RWPE2 (cell line): ENCODE results near the gene HRH4.

Experiments
- ATAC-seq: fragments of 200-7000 bp; cut with Tn5 transposase; 3 replicates; pipeline ENCODE4 v1.9.1; 2021; ENCODE audit warnings: low read depth
- DNase-seq: peaks from one replicate; pipeline ENCODE4 v3.0.0-alpha.2; 2020; ENCODE audit warnings: low spot score
- H3K27ac ChIP-seq: fragments of 450-650 bp; 2 replicates; pipeline ENCODE4 v1.5.1; 2017; ENCODE audit warnings: mild to moderate bottlenecking; ENCODE audit not compliant: poor library complexity, severe bottlenecking
- H3K27me3 ChIP-seq: fragments of 250-450 bp; sonication (Bioruptor Pico); 2 replicates; pipeline ENCODE4 v1.5.1; 2021; ENCODE audit warnings: mild to moderate bottlenecking, moderate library complexity; ENCODE audit not compliant: insufficient read depth, poor library complexity, severe bottlenecking
- H3K36me3 ChIP-seq: fragments of 250-450 bp; sonication (Bioruptor Pico); 2 replicates; pipeline ENCODE4 v1.5.1; 2020; ENCODE audit warnings: low read depth, mild to moderate bottlenecking, moderate library complexity
- H3K4me1 ChIP-seq: fragments of 250-450 bp; sonication (Bioruptor Pico); 2 replicates; pipeline ENCODE4 v1.5.1; 2021; ENCODE audit warnings: mild to moderate bottlenecking, moderate library complexity; ENCODE audit not compliant: insufficient read depth, poor library complexity, severe bottlenecking
- H3K4me3 ChIP-seq: fragments of 250-450 bp; sonication (Bioruptor Pico); 2 replicates; pipeline ENCODE4 v1.5.1; 2021; ENCODE audit warnings: mild to moderate bottlenecking, moderate library complexity; ENCODE audit not compliant: severe bottlenecking
- H3K9me3 ChIP-seq: fragments of 250-450 bp; sonication (Bioruptor Pico); 2 replicates; pipeline ENCODE4 v1.5.1; 2021; ENCODE audit warnings: mild to moderate bottlenecking, moderate library complexity; ENCODE audit not compliant: severe bottlenecking
- TF ChIP-seq, protein P1 (sequence below): fragments of 450-650 bp; IDR thresholded peaks from one replicate; pipeline ENCODE4 v1.5.1; 2017; ENCODE audit warnings: mild to moderate bottlenecking, moderate library complexity; ENCODE audit not compliant: poor library complexity, severe bottlenecking

The HRH4 gene, protein sequence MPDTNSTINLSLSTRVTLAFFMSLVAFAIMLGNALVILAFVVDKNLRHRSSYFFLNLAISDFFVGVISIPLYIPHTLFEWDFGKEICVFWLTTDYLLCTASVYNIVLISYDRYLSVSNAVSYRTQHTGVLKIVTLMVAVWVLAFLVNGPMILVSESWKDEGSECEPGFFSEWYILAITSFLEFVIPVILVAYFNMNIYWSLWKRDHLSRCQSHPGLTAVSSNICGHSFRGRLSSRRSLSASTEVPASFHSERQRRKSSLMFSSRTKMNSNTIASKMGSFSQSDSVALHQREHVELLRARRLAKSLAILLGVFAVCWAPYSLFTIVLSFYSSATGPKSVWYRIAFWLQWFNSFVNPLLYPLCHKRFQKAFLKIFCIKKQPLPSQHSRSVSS

DNA sequence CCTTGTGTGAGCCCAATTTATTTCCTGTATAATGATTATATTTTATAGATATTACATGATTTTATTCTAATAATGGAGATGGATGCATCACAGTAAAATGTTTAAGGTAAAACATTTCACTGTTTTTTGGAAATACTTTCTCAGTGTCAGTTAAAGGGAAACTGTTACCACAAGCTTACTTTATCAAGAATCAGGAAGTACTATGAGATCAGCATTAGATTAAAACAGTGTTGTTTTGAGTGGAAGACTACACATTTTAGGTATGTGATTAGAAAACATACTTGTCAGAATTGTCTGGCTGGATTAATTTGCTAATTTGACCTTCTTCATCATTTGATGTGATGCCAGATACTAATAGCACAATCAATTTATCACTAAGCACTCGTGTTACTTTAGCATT lies at the start of gene HRH4:
TSS of gene HRH4 (plus strand) at position 250 of the 400 bp plus-strand sequence. CDS start at position 342, 92 bp downstream.
- no peaks in the 10 kb centered on the region for H3K4me1 ChIP-seq
- H3K27me3 ChIP-seq: no peaks in the 10 kb centered on the region
- H3K4me3 ChIP-seq: no peak within 1 kb of the TSS
- ATAC-seq (no peak), DNase-seq (no peak)
- H3K27ac ChIP-seq: no peak within 1 kb of the TSS
- TF ChIP-seq, protein P1, sequence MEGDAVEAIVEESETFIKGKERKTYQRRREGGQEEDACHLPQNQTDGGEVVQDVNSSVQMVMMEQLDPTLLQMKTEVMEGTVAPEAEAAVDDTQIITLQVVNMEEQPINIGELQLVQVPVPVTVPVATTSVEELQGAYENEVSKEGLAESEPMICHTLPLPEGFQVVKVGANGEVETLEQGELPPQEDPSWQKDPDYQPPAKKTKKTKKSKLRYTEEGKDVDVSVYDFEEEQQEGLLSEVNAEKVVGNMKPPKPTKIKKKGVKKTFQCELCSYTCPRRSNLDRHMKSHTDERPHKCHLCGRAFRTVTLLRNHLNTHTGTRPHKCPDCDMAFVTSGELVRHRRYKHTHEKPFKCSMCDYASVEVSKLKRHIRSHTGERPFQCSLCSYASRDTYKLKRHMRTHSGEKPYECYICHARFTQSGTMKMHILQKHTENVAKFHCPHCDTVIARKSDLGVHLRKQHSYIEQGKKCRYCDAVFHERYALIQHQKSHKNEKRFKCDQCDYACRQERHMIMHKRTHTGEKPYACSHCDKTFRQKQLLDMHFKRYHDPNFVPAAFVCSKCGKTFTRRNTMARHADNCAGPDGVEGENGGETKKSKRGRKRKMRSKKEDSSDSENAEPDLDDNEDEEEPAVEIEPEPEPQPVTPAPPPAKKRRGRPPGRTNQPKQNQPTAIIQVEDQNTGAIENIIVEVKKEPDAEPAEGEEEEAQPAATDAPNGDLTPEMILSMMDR: no peak
- H3K9me3 ChIP-seq: no peaks in the 10 kb centered on the region
- H3K36me3 ChIP-seq: no peaks in the 10 kb centered on the region

DNA sequence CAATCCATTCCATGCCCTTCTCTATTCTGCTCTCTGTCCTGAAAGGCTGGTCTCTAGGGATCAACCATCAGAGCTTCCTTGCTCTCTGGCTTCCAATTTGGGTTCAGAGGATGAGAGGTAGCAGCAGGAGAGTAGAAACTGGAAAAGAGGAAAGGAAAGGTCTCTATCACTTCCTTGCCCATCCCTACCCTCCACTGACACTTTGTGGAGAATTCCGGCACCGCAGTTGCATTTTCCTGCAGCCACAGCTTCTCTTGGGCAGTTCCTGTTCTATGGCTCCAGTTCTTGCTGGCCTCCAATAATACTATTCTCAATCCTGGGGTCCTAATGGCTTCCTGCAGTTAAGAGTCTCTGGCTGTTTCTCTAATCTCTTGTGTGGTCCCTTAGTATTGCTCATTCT lies 47.3 kb upstream of the HRH4 start:
- H3K4me3 ChIP-seq: no peak overlapping the region
- TF ChIP-seq, protein P1: peak; percentile 48
- no peaks in the 10 kb centered on the region for H3K4me1 ChIP-seq
- ATAC-seq: peak; percentile 23; the same call in 2 of the 3 replicates
- DNase-seq: no peak
- H3K36me3 ChIP-seq: no peaks in the 10 kb centered on the region
- no peaks in the 10 kb centered on the region for H3K27me3 ChIP-seq
- H3K9me3 ChIP-seq: no peaks in the 10 kb centered on the region
- no peak overlapping the region for H3K27ac ChIP-seq

DNA sequence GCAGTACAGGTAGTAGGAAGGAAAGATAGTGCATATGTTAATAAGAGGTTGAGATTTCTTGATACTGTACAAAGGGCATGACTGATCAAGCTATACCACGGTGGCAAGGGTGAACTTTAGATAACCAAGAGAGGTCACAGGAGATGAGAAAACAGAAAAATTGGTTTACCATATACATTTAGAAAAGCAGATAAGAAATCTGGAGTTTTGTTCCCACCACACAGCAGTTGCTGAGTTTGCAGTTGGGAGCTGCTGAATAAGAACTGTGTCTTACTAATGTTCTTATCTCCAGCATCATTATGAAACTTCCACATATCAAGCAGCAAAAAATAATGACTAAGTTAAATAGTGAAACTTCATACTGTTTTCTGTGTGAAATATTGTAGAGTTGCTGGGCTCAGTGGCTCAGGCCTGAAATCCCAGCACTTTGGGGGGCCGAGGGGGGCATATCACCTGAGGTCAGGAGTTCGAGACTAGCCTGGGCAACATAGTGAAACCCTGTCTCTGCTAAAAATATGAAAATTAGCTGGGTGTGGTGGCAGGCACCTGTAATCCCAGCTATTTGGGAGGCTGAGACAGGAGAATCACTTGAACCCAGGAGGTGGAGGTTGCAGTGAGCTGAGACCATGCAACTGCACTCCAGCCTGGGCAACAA lies 46.0 kb upstream of the HRH4 start:
- Histone ChIP-seq H3K4me1 (no peaks in the 10 kb centered on the region), H3K27me3 (no peaks in the 10 kb centered on the region), H3K27ac (no peak overlapping the region), H3K36me3 (no peaks in the 10 kb centered on the region), H3K4me3 (no peak overlapping the region), H3K9me3 (no peaks in the 10 kb centered on the region)
- DNase-seq (no peak), ATAC-seq (no peak)
- TF ChIP-seq, protein P1: no peak

DNA sequence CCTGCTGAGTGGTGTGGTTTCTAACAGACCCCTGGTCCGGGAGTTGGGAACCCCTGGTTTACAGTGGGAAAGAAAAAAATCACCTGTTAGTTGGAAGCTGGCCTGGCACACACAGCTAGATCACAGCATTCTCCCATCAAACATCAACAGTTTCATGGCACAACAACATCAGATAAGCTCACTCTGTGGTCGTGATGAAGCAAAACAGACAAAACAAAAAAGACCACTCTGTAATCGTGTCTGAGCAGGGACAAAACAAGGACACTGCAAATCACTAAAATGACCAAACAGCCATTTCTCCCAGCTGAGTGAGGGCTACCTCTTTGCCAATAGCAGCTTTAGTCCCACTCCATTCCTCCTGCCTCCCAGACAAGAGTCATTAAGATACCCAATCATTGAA lies 43.0 kb upstream of the HRH4 start:
- TF ChIP-seq, protein P1: no peak
- DNase-seq (no peak), ATAC-seq (no peak)
- no peak overlapping the region for H3K27ac ChIP-seq
- no peaks in the 10 kb centered on the region for H3K27me3 ChIP-seq
- no peaks in the 10 kb centered on the region for H3K4me1 ChIP-seq
- H3K36me3 ChIP-seq: no peaks in the 10 kb centered on the region
- H3K9me3 ChIP-seq: no peaks in the 10 kb centered on the region
- H3K4me3 ChIP-seq: no peak overlapping the region

DNA sequence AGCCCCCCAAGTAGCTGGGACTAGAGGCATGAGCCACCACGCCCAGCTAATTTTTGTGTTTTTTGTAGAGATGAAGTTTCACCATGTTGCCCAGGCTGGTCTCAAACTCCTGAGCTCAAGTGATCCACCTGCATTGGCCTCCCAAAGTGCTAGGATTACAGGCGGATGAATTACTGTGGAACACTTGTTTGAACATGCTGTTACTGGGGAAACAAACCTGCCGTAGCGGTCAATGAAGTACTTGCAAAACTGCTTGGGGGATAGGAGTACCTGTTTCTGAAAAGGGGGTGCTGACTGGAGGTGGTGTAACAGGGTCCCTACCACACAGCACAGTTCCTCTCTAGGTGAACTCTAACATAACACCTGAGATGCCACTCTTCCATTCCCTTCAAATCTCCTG lies 39.9 kb upstream of the HRH4 start:
- no peak for ATAC-seq
- no peaks in the 10 kb centered on the region for H3K9me3 ChIP-seq
- no peak overlapping the region for H3K4me3 ChIP-seq
- TF ChIP-seq, protein P1: no peak
- H3K36me3 ChIP-seq: no peaks in the 10 kb centered on the region
- no peak overlapping the region for H3K27ac ChIP-seq
- no peaks in the 10 kb centered on the region for H3K4me1 ChIP-seq
- H3K27me3 ChIP-seq: no peaks in the 10 kb centered on the region
- no peak for DNase-seq
